ENCODE data around the gene CALY.

CALY gene

GRCh38 chr10:133281628-133282372, 54.9 kb downstream of the CALY start:
- TF ChIP-seq NFIC (IDR thresholded peaks at IDR 0.05), result no peak
- TF ChIP-seq RAD21 (IDR thresholded peaks at IDR 0.05; ENCODE audit: low read depth), result no peak
- TF ChIP-seq CEBPB (IDR thresholded peaks at IDR 0.05), result no peak
- no peak for TF ChIP-seq EP300 (IDR thresholded peaks at IDR 0.05; ENCODE audit: borderline replicate concordance)
- TF ChIP-seq TCF12 (IDR thresholded peaks at IDR 0.05; ENCODE audit: low read depth), result no peak
- no peak for TF ChIP-seq ZBTB7A (IDR thresholded peaks at IDR 0.05; ENCODE audit: low read depth)
- TF ChIP-seq CREB1 (IDR thresholded peaks at IDR 0.05; ENCODE audit: low read depth), result no peak
- TF ChIP-seq USF1 (IDR thresholded peaks at IDR 0.05), result no peak
- no peak for TF ChIP-seq EGR1 (IDR thresholded peaks at IDR 0.05)
- TF ChIP-seq REST (IDR thresholded peaks at IDR 0.05; ENCODE audit: low read depth), result no peak
- TF ChIP-seq TEAD4 (IDR thresholded peaks at IDR 0.05), result no peak
- no peak for TF ChIP-seq YY1 (IDR thresholded peaks at IDR 0.05; ENCODE audit: low read depth)

- TF ChIP-seq FOXM1 (IDR thresholded peaks at IDR 0.05; ENCODE audit: borderline replicate concordance, low read depth) (no peak), TCF12 (IDR thresholded peaks at IDR 0.05; ENCODE audit: low read depth) (no peak), REST (IDR thresholded peaks at IDR 0.05; ENCODE audit: low read depth) (no peak), USF1 (IDR thresholded peaks at IDR 0.05) (no peak), NFIC (IDR thresholded peaks at IDR 0.05) (no peak)
- TF ChIP-seq, protein P1, sequence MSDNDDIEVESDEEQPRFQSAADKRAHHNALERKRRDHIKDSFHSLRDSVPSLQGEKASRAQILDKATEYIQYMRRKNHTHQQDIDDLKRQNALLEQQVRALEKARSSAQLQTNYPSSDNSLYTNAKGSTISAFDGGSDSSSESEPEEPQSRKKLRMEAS (IDR thresholded peaks at IDR 0.05), result no peak
These were observed 55.6 kb downstream of the CALY start for GRCh38 chr10:133281084-133281483.

GRCh38 chr10:133280391-133281059, 56.2 kb downstream of the CALY start:
- TF ChIP-seq RAD21 (IDR thresholded peaks at IDR 0.05; ENCODE audit: low read depth) (no peak), CREB1 (IDR thresholded peaks at IDR 0.05; ENCODE audit: low read depth) (no peak), CEBPB (IDR thresholded peaks at IDR 0.05) (no peak), TCF12 (IDR thresholded peaks at IDR 0.05; ENCODE audit: low read depth) (no peak), TEAD4 (IDR thresholded peaks at IDR 0.05) (no peak), TAF1 (IDR thresholded peaks at IDR 0.05; ENCODE audit: low read depth) (no peak), ZBTB7A (IDR thresholded peaks at IDR 0.05; ENCODE audit: low read depth) (no peak), USF1 (IDR thresholded peaks at IDR 0.05) (no peak), YY1 (IDR thresholded peaks at IDR 0.05; ENCODE audit: low read depth) (no peak), NFIC (IDR thresholded peaks at IDR 0.05) (no peak), REST (IDR thresholded peaks at IDR 0.05; ENCODE audit: low read depth) (no peak), EGR1 (IDR thresholded peaks at IDR 0.05) (no peak), EP300 (IDR thresholded peaks at IDR 0.05; ENCODE audit: borderline replicate concordance) (no peak)
